ENCODE data around the gene LRP1-AS.

The LRP1-AS gene

DNA sequence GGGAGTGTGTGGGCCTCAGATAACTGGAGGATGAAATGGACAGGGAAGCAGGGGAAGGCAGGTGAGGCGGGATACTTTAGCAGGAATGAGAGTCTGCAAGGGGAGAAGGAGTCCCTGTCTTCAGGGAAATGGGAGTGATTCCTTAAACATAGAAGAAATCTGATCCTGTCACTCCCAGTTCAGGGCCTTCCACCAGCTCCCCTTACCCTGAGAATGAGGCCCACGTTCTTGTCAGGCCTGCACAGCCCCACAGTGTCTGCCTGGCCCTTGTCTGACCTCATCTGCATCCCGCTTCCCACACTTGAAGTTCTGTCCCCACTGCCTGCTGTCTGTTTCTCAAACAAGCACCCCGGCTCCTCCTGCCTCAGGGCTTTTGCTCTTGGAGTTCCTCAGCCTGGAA lies 12.6 kb upstream of the LRP1-AS start:
- DNase-seq (ENCODE audit: low spot score), result no peak

DNA sequence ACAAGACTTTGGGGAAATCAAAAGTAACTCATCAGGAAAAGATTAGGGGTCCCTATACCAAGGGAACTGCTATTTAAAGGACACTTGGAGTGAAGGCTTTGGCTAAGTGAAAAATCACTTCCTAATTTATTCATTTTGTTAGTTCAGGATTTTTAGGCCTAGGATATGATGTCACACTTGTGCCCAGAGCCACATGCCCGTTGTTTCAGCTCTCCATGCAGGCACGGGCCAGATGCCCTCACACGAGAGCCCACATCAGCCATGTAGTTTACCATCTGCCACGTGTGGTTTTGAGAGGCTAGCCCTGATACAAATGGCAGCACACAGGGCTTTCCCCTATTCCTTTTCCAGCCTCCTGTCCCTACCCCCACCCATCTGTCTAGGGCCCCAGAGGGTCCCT lies 11.9 kb upstream of the LRP1-AS start:
- no peak for DNase-seq (ENCODE audit: low spot score)

DNA sequence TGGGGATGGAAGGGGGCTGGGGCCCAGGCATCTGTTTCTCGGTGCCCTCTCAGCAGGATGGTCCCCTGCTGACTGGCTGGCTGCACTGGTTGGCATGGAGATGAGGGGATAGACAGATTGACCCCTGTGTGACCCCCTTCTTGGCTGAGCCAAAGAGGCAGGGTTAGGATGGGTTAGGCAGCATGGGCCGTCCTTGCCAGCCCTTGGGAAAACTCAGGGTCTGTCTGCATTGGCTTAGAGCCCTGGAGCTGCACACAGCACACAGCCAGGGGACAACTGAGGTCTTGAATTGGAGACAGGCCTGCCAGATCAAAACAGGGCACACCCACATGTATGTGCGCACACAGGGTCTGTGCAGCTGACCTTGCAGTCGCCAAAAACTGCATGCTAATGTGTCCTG lies 11.2 kb upstream of the LRP1-AS start:
- DNase-seq (ENCODE audit: low spot score), result no peak

DNA sequence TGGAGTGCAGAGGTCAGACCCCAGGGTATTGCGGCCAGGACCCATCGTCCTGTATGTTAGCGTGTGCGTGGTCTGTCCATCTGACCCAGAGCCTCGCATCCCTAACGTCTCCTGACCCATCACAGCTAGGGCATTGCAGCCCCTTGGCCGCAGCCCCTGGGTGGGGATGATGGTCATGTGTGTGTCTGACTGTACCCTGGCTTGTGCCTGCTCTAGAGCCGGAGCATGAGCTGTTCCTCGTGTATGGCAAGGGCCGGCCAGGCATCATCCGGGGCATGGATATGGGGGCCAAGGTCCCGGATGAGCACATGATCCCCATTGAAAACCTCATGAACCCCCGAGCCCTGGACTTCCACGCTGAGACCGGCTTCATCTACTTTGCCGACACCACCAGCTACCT lies 10.8 kb upstream of the LRP1-AS start:
- DNase-seq (ENCODE audit: low spot score), result no peak

DNA sequence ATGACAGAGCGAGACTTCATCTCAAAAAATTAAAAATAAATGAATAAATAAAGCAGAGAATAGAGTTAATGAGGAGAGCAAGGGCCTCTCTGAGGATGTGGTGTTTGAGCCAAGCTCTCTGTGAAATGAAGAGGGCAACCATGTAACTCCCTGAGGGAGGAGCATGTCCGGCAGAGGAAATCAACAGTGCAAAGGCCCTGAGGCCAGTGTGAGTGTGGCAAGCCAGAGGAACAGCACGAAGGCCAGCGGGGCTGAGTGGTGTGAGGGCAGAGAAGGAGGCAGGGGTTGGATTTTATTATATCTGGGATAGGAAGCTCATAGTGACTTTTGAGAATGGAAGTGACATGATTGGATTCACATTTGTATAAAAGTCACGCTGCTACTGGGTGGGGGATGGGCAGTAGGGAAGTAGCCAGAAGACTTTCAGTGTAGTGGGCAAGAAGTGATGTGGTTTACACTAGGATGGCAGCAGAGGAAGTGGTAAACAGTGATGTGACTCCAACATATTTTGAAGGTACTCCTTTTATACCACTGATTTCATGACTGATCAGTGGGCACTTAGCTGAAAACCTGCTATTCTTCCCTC lies 10.3 kb upstream of the LRP1-AS start:
- DNase-seq (ENCODE audit: low spot score), result no peak

DNA sequence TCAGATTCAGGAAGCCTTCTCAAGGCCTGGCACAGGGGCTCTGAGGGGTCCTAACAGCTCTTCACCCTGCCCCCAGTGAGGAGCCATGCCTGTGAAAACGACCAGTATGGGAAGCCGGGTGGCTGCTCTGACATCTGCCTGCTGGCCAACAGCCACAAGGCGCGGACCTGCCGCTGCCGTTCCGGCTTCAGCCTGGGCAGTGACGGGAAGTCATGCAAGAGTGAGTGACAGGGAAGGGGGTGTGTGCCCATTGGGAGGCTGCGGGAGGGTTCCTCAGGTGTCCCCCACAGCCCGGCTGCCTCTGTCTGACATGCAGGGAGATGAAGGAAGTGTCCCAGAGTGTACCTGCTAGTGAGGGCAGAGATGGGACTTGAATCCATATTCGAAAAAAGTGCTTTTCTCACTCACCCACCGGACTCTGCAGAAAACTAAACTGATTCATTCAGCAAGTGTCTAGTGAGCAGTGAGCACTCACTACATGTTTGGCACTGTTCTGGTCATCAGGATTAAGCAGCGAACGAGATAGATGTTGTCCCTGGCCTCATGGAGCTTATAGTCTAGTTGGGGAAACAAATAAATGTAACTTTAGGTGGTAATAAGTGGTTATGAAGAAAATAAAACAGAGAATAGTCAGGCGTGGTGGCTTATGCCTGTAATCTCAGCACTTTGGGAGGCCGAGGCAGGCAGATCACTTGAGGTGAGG lies 9.4 kb upstream of the LRP1-AS start:
- DNase-seq (ENCODE audit: low spot score), result no peak

DNA sequence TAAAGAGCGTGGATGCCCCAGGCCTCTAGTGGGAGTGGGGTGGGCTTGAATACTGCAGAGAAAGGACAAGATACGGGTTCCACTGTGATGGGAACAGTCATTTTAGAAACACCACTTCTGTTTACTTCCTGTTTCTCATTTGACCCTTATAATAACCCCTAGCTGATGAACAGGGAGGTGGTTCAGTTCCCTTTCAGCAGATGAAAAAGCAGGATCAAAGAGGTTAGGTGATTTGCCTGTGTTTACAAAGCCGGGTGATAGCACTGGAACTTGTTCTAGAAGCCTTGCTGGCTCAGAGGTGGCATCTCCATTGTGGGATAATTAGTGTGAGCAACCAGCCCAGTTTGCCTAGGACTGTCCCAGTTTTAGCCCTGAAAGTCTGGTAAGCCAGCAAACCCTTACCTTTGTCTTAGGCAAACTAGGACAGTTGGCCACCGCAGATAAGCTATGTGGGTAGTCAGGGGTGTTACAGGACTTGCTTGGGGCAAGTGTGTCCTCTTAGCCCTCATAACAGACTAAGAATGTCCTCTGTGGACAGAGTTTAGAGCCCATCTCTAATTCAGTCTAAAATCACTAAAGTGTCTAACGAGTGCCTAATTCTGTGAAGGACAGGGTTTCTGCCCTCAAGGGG lies 7.5 kb upstream of the LRP1-AS start:
- no peak for DNase-seq (ENCODE audit: low spot score)

DNA sequence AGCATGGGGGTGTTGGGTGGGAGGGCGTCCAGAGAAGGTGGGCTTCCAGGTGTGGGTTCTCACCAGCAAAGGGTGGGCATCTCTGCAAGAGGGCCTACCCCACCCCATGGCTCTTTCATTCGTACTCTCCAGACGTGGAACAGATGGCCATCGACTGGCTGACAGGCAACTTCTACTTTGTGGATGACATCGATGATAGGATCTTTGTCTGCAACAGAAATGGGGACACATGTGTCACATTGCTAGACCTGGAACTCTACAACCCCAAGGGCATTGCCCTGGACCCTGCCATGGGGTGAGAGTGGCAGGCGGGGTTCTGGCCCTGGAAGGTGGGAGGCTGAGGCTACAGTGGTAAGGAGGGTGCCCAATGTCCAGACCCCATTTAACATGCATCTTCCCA lies 6.7 kb upstream of the LRP1-AS start:
- no peak for DNase-seq (ENCODE audit: low spot score)

DNA sequence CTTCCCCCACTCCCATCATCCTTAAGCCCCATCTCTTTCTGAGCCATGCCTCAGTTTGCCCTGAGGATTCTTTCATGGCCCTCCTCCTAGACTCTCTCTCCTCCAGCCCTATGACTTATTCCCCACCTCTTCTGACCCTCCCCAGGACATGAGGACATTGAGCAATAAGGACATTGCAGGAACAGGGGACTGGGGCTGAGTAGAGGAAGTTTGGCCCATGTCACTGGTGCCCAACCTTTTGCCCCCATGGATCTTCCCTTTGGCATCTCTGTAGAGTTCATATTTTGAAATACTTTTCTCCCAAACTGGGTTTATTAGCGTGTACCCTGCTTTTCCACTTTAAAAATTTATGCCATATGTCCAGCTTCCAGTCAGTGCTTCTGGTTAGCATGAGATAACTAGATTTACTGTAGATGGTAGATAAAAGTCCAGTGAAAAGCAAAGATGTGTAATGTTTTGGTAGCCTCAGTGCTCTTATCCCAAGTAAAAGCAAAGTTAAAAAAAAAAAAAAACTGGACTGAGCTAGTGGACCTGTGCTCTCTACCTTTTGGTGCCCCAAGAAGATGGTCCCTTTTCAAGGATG lies 6.1 kb upstream of the LRP1-AS start:
- no peak for DNase-seq (ENCODE audit: low spot score)

DNA sequence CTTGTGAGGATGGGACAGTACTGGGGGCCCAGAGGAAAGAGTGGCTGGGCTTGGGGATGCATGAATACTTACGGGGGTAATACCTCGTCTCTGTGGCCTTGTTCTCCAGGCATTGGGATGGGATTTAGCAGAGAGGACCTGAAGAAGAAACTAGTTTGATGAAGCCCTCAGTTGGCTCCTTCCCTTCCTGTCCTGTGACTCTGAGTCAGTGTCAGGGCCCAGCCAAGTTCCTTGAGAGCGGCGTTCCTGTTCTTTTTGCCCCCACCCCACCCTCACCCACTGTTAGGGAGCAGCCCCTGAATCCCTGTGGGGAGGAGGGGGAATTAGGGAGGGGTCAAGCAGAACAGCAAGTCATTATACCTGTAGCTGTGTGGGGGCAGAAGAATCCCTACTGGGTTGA lies 5.2 kb upstream of the LRP1-AS start:
- DNase-seq (ENCODE audit: low spot score), result no peak

DNA sequence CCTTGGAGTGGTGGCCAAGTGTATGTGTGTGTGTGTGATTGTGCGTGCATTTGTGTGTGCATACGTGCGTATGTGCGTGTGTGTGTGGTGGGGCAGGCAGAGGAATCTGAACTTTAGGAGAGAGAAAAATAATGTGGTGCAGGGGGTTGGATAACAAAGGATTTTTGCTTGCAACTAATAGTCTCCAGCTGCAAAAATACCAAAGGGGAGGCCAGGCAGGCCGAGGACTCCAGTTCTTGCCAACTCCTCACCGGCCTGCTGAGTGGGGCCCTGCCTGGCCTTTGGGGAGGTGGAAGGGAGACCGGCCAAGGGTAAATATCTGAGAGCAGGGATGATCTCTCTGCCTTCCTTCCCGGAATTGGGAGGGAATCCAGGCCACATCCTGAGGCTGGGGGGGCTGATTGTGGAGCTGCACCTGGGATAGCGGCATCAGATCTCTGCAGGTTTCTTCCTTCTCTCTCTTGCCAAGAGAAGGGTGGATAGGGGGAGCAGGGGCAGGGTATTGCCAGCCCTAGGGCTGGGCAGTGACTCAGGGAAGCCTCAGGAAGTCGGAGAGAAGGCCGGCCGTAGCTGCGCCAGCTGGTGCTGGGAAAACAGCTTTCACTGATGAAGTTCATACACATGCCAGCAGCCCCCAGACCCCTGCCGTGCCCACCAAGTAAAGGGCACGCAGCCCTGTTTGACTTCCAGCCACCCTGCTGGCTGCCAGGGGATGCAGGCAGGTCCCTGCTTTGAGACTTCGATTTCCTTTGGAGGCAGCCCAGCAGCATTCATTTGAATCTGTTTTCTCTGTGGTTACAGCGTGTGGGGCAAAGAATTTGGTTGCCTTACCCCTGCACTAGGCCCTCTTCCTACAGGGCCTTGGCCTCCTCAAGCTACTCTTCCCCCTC lies 4.6 kb upstream of the LRP1-AS start:
- no peak for DNase-seq (ENCODE audit: low spot score)

DNA sequence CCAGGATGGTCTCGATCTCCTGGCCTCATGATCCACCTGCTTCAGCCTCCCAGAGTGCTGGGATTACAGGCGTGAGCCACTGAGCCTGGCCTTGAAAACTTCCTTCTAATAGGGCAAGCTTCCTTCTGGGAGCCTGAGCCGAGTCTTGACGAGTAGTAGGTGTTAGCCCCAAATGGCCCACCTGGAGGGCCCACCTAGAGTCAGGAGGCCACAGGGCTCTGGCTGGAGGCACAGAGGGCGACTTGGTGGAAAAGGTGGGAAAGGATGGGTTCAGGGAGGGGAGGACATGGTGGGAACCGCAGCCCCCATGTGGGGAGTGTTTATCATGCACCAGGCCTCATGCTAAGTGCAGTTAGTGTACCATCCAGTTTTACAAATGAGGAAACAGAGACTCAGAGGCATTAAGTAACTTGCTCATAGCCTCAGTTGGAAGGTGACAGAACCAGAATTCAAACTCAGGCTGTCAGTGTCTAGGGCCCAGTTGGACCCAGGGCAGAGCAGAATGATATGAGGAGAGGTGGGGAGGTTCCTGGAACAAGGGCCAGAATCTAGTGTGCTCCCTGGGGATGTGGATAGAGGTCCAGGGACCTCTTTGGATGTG lies 3.1 kb upstream of the LRP1-AS start:
- DNase-seq (ENCODE audit: low spot score), result no peak

DNA sequence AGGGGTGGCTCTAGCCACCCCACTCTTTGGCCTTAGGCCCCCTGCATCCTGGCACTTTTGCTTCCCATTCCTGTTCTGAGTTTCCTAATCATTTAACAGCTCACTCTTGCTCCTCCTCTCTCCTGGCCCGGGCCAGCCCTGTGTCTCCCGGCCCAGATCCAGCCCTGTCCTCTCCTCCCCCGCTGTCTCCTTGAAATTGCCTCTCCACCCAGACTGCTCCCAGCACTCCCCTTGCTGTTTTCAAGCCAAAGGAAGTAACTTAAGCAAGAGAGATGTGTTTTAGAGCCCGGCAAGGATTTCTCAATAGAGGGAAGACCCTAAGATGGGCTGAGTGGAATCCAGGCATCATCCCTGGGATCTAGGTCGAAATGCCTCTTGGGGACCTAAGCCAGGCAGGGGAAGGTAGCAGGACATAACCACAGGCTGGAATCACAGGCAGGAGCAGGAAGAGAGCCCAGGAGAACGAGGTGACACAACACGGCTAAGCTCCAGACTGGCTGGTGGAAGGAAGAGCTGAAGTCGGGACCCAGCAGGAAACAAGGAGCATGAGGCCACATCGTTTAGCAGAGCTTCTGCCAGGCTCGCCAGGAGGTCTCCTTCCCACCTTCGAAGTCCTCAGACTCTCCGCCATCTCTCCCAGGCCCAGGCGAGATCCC lies 2.0 kb upstream of the LRP1-AS start:
- no peak for DNase-seq (ENCODE audit: low spot score)

DNA sequence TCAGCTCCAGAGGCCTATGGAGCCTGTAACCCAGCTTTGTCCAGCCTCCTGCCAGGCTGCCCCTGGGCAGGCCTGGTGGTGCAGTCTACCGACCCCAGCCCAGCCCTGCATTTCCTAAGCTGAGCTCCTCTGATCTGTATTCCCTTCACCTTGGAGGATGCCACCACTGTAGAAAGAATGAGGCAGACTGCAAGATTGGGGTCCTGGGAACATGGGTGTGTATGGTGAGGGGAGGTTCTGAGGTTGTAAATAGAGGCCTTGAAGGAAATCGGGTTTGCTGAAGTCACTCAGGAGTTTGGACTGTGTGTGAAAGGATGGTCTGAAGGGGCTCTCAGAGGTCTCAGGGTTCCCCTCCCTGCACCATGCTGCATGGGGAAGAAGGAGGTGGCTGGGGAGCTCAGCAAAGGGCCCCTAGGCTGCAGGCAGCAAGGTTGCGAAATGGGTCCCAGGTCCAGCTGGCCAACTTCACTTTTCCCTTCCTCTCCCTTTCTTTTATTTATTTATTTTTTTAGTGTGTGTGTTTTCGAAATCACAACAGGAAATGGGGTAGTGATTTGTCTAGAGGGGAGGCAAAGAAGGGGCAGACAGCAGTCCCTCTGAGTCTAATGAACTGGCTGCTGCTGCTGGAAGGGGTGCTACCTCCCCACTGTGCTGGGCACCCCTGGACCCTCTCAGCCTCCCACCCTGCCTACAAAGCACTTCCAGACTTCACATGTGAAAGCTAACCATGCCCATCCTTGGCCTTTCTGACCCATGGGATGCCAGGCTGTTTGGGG lies 1.2 kb upstream of the LRP1-AS start:
- no peak for DNase-seq (ENCODE audit: low spot score)

DNA sequence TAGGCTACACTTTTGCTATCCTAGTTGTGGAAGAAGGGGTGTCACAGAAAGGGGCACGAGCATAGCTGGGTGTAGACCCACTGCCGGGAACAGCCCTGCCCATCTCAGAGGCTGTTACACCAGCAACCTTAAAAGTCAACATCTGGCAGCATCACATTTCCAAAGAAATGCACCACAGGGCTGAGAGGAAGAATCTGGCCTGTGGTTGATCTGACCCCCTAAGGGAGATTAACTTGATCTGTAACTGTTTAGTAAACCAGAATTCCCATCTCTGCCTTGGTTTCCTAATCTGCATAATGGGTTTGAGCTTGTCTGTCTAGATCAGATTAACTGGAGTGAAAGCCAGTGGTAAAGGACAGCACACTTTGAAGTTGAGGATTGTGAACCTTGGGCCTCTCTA lies 1.3 kb downstream of the LRP1-AS start:
- DNase-seq (ENCODE audit: low spot score), result no peak

DNA sequence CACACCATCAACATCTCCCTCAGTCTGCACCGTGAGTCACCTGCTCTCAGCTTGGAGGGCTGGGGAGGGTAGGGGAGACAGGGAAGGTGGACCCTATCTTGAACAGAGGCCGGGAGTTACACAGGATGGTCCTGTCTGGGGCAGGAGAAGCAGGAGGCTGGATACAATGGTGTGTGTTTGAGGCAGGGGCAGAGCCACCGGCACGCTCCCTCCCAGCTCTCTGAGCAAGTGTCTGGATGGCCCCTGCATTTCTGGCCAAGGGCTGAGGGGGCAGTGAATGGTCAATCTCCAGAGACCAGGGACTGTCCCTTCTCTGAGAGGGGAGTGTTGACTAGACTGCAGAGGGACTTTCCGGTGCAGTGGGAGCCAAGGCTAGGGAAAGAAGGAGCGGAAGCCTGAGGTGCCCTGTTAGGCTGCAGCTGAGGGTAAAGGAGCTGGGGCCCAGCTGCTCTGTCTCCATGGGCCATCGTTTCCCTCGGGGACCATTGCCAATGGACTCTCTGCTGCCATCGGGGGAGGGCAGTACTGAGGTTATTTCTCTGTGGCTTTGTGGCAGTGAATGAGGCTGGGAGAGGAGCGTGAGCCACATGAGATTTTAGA lies 1.9 kb downstream of the LRP1-AS start:
- no peak for DNase-seq (ENCODE audit: low spot score)

DNA sequence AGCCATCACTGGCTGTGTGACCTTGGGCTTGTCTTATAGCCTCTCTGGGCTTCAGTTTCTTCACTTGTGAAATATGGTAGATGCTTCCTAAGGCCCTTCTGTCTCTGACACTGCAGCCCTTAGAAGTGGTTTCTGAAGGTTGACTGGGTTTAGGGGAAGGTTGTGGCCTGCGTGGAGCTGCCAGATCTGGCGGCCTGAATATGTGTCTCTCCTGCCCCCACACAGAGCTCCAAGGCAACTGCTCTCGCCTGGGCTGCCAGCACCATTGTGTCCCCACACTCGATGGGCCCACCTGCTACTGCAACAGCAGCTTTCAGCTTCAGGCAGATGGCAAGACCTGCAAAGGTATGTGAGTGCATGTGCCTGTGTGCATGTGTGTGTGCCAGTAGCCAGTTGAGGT lies 4.0 kb downstream of the LRP1-AS start:
- DNase-seq (ENCODE audit: low spot score), result no peak

DNA sequence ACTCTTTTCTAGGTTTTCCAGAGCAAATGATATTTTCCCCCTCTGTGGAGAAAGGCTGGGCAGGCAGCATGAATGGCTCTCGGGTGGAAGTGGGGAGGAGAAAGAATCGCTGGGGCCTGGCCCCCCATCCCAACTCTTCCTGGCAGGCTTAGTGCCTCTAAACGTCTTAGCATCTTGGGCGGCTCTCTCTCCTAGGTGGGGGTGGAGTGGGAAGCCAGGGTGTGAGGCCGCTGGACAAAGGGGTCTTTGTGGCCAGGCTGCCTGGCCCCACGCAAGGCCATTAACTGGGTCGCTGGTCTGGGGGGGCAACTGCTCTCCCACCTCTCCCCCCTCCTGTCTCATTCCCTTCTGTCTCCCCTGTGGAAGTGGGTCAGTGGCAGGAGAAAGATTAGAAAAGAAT lies 4.7 kb downstream of the LRP1-AS start:
- no peak for DNase-seq (ENCODE audit: low spot score)

DNA sequence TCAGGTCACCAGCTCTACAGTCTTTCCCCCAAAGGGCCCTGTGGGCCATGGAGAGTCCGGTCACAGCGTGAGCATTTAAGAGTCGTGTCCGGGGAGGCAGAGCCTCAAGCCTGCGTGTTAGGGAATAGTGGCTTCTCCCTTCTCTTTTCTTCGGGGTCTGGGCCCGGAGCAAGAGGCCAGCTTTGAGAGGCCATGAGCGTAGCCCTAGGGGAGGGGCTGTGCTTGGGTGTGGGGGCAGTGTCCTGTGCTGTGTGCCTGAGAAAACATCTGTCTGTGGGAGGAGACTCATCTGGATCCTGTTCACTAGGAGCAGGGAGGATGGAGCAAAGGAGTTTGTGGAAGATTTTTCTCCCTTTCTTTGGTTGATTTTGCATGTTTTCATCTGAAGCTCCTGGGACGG lies 5.3 kb downstream of the LRP1-AS start:
- no peak for DNase-seq (ENCODE audit: low spot score)

DNA sequence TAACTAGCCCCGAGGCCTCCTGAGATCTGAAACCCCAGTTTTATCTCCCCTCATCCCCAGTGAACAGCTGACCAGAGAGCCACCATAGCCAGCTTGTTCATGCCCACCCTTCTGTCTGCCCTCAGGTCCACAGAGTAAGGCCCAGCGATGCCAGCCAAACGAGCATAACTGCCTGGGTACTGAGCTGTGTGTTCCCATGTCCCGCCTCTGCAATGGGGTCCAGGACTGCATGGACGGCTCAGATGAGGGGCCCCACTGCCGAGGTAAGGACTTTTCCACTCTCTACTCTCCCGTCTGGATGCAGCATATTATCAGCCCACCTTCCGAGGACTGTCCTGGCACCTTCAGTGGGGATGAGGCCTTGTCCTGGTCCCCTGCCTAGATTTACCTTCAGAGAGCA lies 6.2 kb downstream of the LRP1-AS start:
- DNase-seq (ENCODE audit: low spot score), result no peak

Data from D341Med (cell line).